SK-N-SH treated with all-trans-retinoic acid at 6 μM for 48 hours (cell line): ENCODE data around the gene TRABD2A.

ENCODE experiments used
- ATAC-seq: fragments of 200-7000 bp; cut with Tn5 transposase; 3 replicates; pipeline ENCODE4 v1.9.1; 2020; ENCODE audit warnings: mild to moderate bottlenecking, moderate library complexity
- ARNTL ChIP-seq: fragments of 450-650 bp; formaldehyde crosslinking; IDR thresholded peaks from 2 replicates; pipeline ENCODE4 v1.5.0; 2020; ENCODE audit warnings: low read depth, mild to moderate bottlenecking, moderate library complexity, borderline replicate concordance
- BACH2 ChIP-seq: fragments of 250-450 bp; sonication (Bioruptor Pico); IDR thresholded peaks from 2 replicates; pipeline ENCODE4 v1.9.0; 2021; ENCODE audit warnings: mild to moderate bottlenecking, borderline replicate concordance
- CSDC2 ChIP-seq: fragments of 250-450 bp; sonication (Bioruptor Pico); IDR thresholded peaks from 2 replicates; pipeline ENCODE4 v1.5.0; 2020; ENCODE audit warnings: mild to moderate bottlenecking, moderate library complexity
- CSRNP3 ChIP-seq: fragments of 250-450 bp; sonication (Bioruptor Pico); IDR thresholded peaks from 2 replicates; pipeline ENCODE4 v1.5.1; 2021; ENCODE audit warnings: mild to moderate bottlenecking, moderate library complexity
- ESRRG ChIP-seq: fragments of 250-450 bp; sonication (Bioruptor Pico); IDR thresholded peaks from 2 replicates; pipeline ENCODE4 v1.6.1; 2021; ENCODE audit warnings: mild to moderate bottlenecking
- GLIS3 ChIP-seq: fragments of 250-450 bp; sonication (Bioruptor Pico); IDR thresholded peaks from 2 replicates; pipeline ENCODE4 v1.5.0; 2020; ENCODE audit warnings: mild to moderate bottlenecking, moderate library complexity
- ISL1 ChIP-seq: fragments of 250-450 bp; sonication (Bioruptor Pico); IDR thresholded peaks from 2 replicates; pipeline ENCODE4 v2.1.2; 2022; ENCODE audit warnings: mild to moderate bottlenecking, moderate library complexity
- PATZ1 ChIP-seq: fragments of 250-450 bp; sonication (Bioruptor Pico); IDR thresholded peaks from 2 replicates; pipeline ENCODE4 v1.8.0; 2020; ENCODE audit warnings: mild to moderate bottlenecking, moderate library complexity, borderline replicate concordance
- PPARA ChIP-seq: fragments of 250-450 bp; sonication (Bioruptor Pico); IDR thresholded peaks from 2 replicates; pipeline ENCODE4 v1.5.0; 2020; ENCODE audit warnings: mild to moderate bottlenecking, borderline replicate concordance
- RARB ChIP-seq: fragments of 250-450 bp; sonication (Bioruptor Pico); IDR thresholded peaks from 2 replicates; pipeline ENCODE4 v1.8.0; 2021; ENCODE audit warnings: mild to moderate bottlenecking, moderate library complexity
- SNAI2 ChIP-seq: fragments of 250-450 bp; sonication (Bioruptor Pico); IDR thresholded peaks from 2 replicates; pipeline ENCODE4 v1.5.0; 2020; ENCODE audit warnings: mild to moderate bottlenecking, moderate library complexity
- TCF4 ChIP-seq: fragments of 250-450 bp; sonication (Bioruptor Pico); IDR thresholded peaks from 2 replicates; pipeline ENCODE4 v1.8.0; 2021; ENCODE audit warnings: mild to moderate bottlenecking, moderate library complexity, borderline replicate concordance
- TOX ChIP-seq: fragments of 250-450 bp; sonication (Bioruptor Pico); IDR thresholded peaks from 2 replicates; pipeline ENCODE4 v1.8.0; 2021; ENCODE audit warnings: mild to moderate bottlenecking, moderate library complexity, borderline replicate concordance
- ZC3H10 ChIP-seq: fragments of 250-450 bp; sonication (Bioruptor Pico); IDR thresholded peaks from 2 replicates; pipeline ENCODE4 v1.5.1; 2021; ENCODE audit warnings: mild to moderate bottlenecking, moderate library complexity
- ZFP3 ChIP-seq: fragments of 250-450 bp; sonication (Bioruptor Pico); IDR thresholded peaks from 2 replicates; pipeline ENCODE4 v1.5.0; 2020; ENCODE audit warnings: mild to moderate bottlenecking, moderate library complexity
- ZNF565 ChIP-seq: fragments of 450-650 bp; formaldehyde crosslinking; conservative IDR thresholded peaks from 2 replicates; pipeline ENCODE4 v1.5.0; 2020; ENCODE audit warnings: low read depth, mild to moderate bottlenecking, moderate library complexity
- ZNF70 ChIP-seq: fragments of 450-650 bp; formaldehyde crosslinking; IDR thresholded peaks from 2 replicates; pipeline ENCODE4 v1.5.0; 2020; ENCODE audit warnings: mild to moderate bottlenecking, moderate library complexity
- ZNF8 ChIP-seq: fragments of 450-650 bp; formaldehyde crosslinking; IDR thresholded peaks from 2 replicates; pipeline ENCODE4 v1.5.0; 2020; ENCODE audit warnings: mild to moderate bottlenecking, moderate library complexity
- TF ChIP-seq, protein P1 (sequence below): fragments of 250-450 bp; sonication (Bioruptor Pico); IDR thresholded peaks from 2 replicates; pipeline ENCODE4 v1.5.1; 2020; ENCODE audit warnings: low read depth, mild to moderate bottlenecking, moderate library complexity
- TF ChIP-seq, protein P2 (sequence below): fragments of 250-450 bp; sonication (Bioruptor Pico); IDR thresholded peaks from 2 replicates; pipeline ENCODE4 v1.5.0; 2020; ENCODE audit warnings: mild to moderate bottlenecking, moderate library complexity
- TF ChIP-seq, protein P3 (sequence below): fragments of 250-450 bp; sonication (Bioruptor Pico); IDR thresholded peaks from 2 replicates; pipeline ENCODE4 v1.8.0; 2021; ENCODE audit warnings: low read depth, mild to moderate bottlenecking, moderate library complexity, borderline replicate concordance

TRABD2A gene

GRCh38 chr2:84839851-84840250 lies 41.0 kb downstream of the TRABD2A start:
- TF ChIP-seq ARNTL (CRISPR knock-in tag) (no peak), TCF4 (CRISPR knock-in tag) (no peak), ZC3H10 (CRISPR knock-in tag) (no peak), BACH2 (CRISPR knock-in tag) (no peak), ISL1 (no peak), ZNF70 (no peak), ZNF565 (no peak), TOX (CRISPR knock-in tag) (no peak), RARB (CRISPR knock-in tag) (no peak), CSDC2 (CRISPR knock-in tag) (no peak), ZNF8 (CRISPR knock-in tag) (no peak), ZFP3 (CRISPR knock-in tag) (no peak), SNAI2 (CRISPR knock-in tag) (no peak), GLIS3 (no peak), CSRNP3 (no peak)
- TF ChIP-seq, protein P1, sequence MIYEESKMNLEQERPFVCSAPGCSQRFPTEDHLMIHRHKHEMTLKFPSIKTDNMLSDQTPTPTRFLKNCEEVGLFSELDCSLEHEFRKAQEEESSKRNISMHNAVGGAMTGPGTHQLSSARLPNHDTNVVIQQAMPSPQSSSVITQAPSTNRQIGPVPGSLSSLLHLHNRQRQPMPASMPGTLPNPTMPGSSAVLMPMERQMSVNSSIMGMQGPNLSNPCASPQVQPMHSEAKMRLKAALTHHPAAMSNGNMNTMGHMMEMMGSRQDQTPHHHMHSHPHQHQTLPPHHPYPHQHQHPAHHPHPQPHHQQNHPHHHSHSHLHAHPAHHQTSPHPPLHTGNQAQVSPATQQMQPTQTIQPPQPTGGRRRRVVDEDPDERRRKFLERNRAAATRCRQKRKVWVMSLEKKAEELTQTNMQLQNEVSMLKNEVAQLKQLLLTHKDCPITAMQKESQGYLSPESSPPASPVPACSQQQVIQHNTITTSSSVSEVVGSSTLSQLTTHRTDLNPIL (CRISPR knock-in tag) = no peak
- TF ChIP-seq, protein P2, sequence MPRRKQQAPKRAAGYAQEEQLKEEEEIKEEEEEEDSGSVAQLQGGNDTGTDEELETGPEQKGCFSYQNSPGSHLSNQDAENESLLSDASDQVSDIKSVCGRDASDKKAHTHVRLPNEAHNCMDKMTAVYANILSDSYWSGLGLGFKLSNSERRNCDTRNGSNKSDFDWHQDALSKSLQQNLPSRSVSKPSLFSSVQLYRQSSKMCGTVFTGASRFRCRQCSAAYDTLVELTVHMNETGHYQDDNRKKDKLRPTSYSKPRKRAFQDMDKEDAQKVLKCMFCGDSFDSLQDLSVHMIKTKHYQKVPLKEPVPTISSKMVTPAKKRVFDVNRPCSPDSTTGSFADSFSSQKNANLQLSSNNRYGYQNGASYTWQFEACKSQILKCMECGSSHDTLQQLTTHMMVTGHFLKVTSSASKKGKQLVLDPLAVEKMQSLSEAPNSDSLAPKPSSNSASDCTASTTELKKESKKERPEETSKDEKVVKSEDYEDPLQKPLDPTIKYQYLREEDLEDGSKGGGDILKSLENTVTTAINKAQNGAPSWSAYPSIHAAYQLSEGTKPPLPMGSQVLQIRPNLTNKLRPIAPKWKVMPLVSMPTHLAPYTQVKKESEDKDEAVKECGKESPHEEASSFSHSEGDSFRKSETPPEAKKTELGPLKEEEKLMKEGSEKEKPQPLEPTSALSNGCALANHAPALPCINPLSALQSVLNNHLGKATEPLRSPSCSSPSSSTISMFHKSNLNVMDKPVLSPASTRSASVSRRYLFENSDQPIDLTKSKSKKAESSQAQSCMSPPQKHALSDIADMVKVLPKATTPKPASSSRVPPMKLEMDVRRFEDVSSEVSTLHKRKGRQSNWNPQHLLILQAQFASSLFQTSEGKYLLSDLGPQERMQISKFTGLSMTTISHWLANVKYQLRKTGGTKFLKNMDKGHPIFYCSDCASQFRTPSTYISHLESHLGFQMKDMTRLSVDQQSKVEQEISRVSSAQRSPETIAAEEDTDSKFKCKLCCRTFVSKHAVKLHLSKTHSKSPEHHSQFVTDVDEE (CRISPR knock-in tag) = no peak
- TF ChIP-seq, protein P3, sequence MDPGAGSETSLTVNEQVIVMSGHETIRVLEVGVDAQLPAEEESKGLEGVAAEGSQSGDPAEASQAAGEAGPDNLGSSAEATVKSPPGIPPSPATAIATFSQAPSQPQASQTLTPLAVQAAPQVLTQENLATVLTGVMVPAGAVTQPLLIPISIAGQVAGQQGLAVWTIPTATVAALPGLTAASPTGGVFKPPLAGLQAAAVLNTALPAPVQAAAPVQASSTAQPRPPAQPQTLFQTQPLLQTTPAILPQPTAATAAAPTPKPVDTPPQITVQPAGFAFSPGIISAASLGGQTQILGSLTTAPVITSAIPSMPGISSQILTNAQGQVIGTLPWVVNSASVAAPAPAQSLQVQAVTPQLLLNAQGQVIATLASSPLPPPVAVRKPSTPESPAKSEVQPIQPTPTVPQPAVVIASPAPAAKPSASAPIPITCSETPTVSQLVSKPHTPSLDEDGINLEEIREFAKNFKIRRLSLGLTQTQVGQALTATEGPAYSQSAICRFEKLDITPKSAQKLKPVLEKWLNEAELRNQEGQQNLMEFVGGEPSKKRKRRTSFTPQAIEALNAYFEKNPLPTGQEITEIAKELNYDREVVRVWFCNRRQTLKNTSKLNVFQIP (CRISPR knock-in tag) = no peak
- ATAC-seq = peak; percentile 24; the same call in 1 of the 3 replicates

- ATAC-seq = no peak
- TF ChIP-seq TOX (CRISPR knock-in tag) (no peak), ZC3H10 (CRISPR knock-in tag) (no peak), ZFP3 (CRISPR knock-in tag) (no peak), SNAI2 (CRISPR knock-in tag) (no peak), PATZ1 (CRISPR knock-in tag) (no peak), ESRRG (CRISPR knock-in tag) (no peak), ARNTL (CRISPR knock-in tag) (no peak), PPARA (CRISPR knock-in tag) (no peak), TCF4 (CRISPR knock-in tag) (no peak), RARB (CRISPR knock-in tag) (no peak), ZNF565 (no peak), ZNF70 (no peak), BACH2 (CRISPR knock-in tag) (no peak), ISL1 (no peak)
These were observed 42.3 kb downstream of the TRABD2A start for GRCh38 chr2:84838434-84839145.
